Measurements from ENCODE around the gene HAUS1.
"Not testable (repeated sequence)": the region's sequence is repeated elsewhere in the genome, so short reads cannot be mapped to it uniquely, and the experiment has no call there.

HAUS1 gene

DNA sequence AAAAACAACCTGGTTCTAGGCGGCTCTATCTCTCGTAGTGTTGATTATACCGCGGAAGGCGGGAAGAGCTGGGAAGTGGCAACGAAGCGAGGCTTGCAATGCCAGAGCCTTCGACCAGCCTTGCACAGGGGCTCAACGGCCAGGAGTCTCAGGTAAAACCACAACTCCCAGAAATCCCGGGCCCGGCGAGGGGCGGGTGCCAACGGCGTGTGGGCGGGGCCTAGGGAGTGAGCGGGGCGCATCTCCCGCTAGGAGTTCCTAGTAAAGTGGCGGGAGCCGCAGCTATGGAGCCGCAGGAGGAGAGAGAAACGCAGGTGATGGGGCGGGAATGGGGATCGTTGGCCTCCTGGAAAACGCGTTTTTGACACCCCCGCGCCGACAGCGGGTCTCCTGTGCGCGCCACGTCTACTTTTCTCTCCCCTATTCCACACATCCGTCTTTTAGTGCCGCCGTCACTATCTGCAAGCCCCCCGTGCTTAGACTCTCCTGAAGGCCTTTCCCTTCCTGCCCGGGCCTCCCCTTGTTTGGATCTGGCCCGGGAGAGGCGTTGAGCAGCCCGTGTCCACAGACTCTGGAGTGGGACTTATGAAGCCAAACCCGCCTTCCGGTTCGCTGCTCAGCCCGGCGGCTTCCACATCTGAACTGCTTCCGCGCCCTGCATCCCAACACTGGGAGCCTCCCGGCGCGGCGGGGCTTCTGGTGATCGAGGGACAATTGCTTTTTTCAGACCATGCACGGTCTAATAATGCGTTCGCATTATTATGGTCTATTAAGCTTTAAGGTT is at the start of gene HAUS1:
HAUS1 (plus strand) TSS at position 258 of the 784 bp plus-strand sequence; CDS start at position 285, 27 bp downstream.
- peak; percentile 78 for DNase-seq

GRCh38 chr18:46054956-46055837 is 49.0 kb upstream of the HAUS1 start:
- DNase-seq: no peak

DNA sequence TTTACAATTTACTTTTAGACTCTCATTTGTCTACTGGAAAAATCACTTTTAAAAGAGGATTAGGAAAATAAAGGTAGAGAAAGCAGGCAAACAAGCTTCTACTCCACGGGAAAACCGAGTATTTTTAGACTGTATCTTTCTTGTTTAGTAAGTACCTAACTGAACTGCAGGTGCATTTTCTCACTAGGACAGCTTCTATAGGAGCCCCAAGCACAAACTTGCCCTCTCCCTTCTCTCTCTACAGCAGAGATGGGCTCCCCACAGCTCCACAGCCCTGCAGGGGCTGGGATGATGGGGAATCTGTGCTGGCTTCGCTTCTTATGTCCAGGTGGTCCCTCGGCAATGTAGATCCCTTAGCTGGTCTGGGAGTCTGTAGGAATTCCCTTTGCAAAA is 48.4 kb upstream of the HAUS1 start:
- no peak for DNase-seq

DNA sequence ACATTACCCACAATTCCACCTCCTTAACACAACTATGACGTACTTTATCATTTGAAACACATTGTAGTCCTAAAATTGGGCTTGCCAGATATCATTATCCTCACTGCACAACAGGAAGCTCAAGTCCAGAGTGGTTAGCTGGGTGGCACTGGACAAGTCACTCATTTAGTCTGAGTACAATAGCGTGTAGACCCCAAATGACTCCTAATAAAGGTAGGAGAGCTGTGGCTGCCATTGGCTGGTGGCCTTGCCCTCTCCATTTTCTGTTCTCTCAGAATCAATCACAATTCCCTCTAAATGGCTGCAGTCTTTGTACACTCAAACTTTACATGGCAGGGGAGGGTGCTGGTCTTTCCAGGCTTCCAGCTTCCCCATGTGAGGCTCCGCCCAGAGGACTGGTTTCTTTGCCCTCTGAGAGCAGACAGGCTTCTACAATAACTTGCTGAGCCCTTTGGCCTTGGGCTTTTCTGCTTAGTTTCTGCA is 43.8 kb upstream of the HAUS1 start:
- no peak for DNase-seq

DNA sequence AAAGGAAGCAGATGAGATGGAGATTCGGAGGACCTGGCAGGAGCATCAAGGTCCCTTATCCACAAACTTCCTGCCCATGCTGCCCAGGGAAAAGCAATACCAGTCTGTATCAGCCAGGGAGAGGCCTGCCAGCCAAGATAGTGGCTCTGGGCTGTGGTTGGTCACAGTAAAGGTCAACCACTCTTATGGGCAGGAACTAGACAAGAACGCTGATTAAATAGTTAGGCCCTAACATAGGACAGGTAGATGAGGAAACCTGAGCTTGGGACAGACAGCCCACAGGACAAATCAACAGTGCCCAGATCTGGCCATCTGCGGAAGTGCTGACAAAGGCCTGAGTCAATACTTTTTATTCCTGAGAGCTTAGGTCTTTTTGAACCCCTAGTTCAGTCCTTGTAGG is 42.8 kb upstream of the HAUS1 start:
- DNase-seq: no peak

DNA sequence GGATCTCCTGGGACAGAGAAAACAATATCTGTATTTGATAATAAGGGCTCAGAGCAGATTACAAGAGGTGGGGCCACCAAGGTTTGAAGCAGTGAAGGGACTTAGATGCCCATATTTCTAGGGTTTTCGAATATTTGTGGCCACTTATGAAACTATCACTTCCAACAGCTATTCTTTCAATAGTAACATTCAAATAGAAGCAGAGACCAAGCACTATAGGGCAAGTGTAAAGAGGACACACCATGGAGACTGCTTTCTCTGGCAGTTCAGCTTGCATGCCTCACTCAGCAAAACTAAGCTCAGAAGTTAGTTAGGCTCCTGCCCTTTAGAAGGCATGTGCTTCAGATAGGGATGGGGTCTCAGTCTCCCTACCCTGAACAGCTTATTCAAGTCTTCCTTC is 42.4 kb upstream of the HAUS1 start:
- DNase-seq: no peak

GRCh38 chr18:46062781-46063180 is 41.4 kb upstream of the HAUS1 start:
- no peak for DNase-seq

- no peak for DNase-seq
Observed at GRCh38 chr18:46067438-46068007, 36.7 kb upstream of the HAUS1 start.

GRCh38 chr18:46068763-46069162 is 35.4 kb upstream of the HAUS1 start:
- DNase-seq: no peak

GRCh38 chr18:46069524-46069923 is 34.7 kb upstream of the HAUS1 start:
- DNase-seq: no peak

DNA sequence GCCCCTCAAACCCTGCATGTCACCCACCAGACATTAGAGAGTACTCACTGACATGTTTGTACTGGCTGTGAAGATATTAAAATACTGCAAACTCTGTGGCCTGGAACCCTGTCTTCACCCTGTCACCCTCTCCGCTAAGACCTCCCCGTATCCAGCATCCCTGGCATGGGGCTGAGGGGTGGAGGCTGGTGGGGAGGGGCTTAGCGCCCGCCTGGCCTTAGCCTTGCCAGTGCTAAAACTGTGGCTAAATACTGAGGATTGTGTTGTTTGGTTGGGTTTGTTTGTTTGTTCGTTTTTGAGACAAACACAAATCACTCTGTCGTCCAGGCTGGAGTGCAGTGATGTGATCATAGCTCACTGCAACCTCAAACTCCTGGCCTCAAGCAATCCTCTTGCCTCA is 34.0 kb upstream of the HAUS1 start:
- no peak for DNase-seq

- no peak for DNase-seq
Observed at GRCh38 chr18:46070815-46071652, 33.2 kb upstream of the HAUS1 start.

DNA sequence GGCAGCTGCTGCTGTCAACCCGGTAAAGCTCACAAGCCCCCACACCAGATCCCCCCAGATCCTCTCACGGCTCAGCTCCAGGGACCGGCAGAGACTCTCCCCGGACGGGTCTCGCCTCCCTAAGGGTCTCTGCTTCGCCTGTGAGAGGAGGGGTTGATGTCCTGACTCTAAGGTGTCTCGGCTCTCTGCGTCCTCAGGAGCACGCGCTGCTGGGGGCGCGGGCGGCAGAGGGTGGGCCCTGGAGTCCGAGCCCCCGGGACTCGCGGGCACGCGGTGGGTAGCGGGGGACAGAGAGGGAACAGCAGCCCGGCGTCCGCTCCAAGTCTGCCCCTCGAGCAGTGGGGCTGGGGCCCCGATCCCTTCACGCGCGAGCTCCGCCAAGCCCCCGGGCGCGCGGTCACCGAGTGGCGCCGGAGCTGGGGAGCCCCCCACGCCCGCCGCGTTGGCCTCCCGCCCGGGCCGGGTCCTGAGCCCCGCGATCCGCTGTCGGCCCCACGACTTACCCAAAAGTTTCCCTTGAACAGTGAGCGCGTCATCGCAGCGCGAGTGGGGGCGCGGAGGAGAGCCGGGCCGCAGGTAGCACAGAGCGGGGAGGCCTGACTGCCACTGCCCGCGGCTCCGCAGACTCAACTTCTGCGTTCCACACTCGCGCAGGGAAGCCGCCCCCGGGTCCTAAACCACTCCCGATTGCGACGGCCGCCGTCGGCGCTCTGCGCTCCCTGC is 32.4 kb upstream of the HAUS1 start, which contains the start of gene PSTPIP2:
PSTPIP2 (minus strand) TSS at position 608 of the 723 bp plus-strand sequence; CDS start at position 536, 72 bp downstream.
- peak; percentile 67 for DNase-seq

- no peak for DNase-seq
Observed at GRCh38 chr18:46072376-46072867, 31.8 kb upstream of the HAUS1 start.

DNA sequence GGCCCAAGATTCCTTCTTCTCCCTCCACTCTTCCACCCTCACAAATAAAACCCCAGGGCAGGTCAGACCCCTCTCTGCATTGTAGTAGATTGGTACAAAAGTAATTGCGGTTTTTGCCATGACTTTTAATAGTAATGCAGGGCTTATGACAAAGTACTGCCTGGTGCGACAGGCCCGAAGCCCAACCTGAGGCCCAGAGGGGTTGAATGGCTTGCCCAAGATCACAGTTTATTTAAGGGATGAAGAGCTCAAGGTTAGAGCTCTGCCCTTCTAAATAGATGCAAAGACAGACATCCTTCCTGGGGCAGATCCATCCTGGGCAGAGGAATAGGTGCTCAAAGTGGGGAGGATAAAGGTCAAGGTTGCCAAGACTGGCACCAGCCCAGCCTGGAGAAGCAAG is 31.2 kb upstream of the HAUS1 start:
- DNase-seq: no peak

DNA sequence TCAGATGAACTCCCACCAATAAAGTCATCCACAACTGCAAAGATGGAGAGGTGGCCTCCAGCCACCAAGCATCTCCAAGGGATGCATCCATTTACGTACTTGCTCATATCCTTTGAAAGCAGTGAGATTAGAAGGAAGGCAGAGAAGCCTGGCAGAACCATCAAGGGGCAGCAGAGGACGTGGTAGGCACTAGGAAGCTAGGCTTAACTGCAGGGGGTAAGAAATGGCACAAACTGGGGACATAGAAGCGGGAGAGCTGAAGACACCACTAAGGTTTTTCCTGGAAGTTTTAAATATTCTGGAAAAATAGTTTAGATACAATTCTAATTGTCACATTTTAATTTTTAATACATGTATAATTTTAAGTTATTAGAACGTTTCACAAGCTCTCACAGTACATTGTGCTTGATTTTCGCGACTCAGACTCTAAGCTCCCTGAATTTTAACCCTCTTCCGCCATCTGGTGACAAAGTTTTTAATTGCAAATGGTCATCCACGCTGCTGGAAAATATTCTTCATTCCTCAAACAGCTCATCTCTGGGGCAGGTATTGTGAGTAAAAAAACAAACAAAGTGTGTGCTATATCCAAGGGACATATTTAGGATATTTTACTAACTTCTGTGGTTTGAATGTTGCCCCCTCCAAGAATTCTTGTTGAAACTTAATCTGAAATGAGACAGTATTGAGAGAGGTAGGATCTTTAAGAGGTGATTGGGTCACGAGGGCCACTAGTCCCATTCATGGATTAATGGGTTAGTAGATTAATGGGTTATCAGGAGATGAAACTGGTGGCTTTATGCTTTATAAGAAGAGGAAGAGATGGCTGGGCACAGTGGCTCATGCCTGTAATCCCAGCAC is 30.5 kb upstream of the HAUS1 start:
- peak; percentile 10 for DNase-seq

DNA sequence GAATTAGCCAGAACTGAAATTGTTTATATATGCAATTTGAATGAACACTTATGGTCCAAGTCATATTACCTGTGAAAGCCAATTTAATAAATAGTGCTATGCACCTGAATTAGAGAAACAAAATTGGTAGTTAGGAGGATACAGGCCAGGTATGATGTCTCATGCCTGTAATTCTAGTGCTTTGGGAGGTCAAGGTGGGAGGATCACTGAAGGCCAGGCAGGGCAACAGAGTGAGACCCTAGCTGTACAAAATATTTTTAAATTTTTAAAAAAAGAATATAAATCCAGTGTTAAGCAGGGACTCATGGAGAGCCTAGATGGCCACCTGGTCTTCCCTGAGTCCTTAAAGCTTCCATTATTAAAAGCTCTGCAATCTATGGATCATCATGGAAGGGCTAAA is 24.8 kb upstream of the HAUS1 start:
- DNase-seq: no peak

DNA sequence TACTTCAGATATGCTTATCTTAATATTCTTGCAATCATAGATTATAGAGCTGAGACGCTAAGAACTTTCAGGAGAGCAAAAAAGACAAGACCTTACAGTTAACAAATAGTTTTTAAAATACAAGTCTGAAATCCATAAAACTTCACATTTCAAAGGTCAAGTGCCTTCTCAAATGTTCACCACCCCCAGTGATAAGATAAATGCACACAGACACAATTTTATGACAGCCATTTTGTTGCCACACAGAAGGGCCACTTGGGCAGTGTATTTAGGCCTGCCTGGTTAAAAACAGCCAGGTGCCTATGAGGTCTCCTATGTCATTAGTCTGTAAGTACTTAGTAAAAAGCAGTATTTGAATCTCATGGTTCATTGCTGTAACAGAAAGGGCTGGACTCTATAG is 24.0 kb upstream of the HAUS1 start:
- DNase-seq: no peak

DNA sequence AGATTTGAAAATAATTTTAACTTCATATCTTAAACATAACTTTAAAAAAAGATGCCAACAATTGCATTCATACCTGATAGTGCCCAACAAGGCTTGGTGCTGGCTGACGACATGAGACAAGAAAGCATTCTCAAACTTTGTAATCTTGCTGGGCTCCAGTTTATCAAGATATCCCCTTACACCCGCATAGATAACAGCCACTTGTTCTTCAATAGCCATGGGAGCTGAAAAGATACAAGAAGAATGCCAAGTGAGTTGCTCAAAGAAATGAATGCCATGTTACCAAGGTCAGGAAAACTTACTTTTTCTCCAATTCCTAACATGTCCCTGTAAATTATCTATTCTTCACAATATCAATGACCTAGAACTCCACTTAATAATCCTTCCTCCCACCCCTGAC is 19.8 kb upstream of the HAUS1 start:
- no peak for DNase-seq

DNA sequence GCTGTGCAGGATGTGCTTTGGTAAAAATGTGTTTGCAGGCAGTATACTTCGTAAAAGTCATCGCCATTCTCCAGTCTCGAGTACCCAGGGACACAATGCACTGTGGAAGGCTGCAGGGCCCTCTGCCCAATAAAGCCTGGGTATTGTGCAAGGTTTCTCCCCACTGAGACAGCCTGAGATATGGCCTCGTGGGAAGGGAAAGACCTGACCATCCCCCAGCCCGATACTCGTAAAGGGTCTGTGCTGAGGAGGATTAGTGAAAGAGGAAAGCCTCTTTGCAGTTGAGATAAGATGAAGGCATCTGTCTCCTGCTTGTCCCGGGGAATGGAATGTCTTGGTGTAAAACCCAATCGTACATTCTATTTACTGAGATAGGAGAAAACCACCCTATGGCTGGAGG is 15.7 kb upstream of the HAUS1 start:
- not testable (repeated sequence) for DNase-seq

- DNase-seq: no peak
Observed at GRCh38 chr18:46095532-46095931, 8.7 kb upstream of the HAUS1 start.
